ENCODE results near the gene YKT6. TPM values are rescaled to one million over a fixed set of nuclear protein-coding genes. Genes with fewer than 3 reads are reported as not detected.

Gene YKT6
- total RNA-seq, 1 experiment from 2014 or later = 63.1 TPM

- Histone ChIP-seq H4K20me1 (ENCODE audit: insufficient read depth, low read depth, low read length) (no peaks in the 10 kb centered on the region), H3K27me3 (ENCODE audit: low read length) (no peaks in the 10 kb centered on the region), H3K4me2 (ENCODE audit: low read depth, low read length, poor library complexity, severe bottlenecking) (no peak overlapping the region), H3K4me3 (ENCODE audit: low read length) (no peak overlapping the region), H3K79me2 (ENCODE audit: low read length) (no peaks in the 10 kb centered on the region), H3K9me3 (ENCODE audit: low read length) (no peaks in the 10 kb centered on the region), H3K36me3 (ENCODE audit: insufficient read depth, low read length) (peaks cover 10% of the 10 kb centered on the region; the same call in 1 of the 2 replicates), H3K9ac (ENCODE audit: low read length) (no peak overlapping the region), H2AFZ (ENCODE audit: low read length) (no peak overlapping the region), H3K9me2 (replicated peaks; ENCODE audit: insufficient read depth, low read length) (no peaks in the 10 kb centered on the region), H3K27ac (ENCODE audit: low read length) (no peak overlapping the region), H3K4me1 (ENCODE audit: low read length) (peaks cover 16% of the 10 kb centered on the region)
- no peak for DNase-seq
These were observed 15.2 kb downstream of the YKT6 start for GRCh38 chr7:44216019-44216418.

GRCh38 chr7:44216521-44217222 is 15.9 kb downstream of the YKT6 start:
- DNase-seq = no peak
- H3K9ac ChIP-seq (ENCODE audit: low read length) = no peak overlapping the region

GRCh38 chr7:44217223-44217714 is 16.5 kb downstream of the YKT6 start:
- no peaks in the 10 kb centered on the region for H3K9me3 ChIP-seq (ENCODE audit: low read length)
- H3K9me2 ChIP-seq (replicated peaks; ENCODE audit: insufficient read depth, low read length) = no peaks in the 10 kb centered on the region
- peaks cover 23% of the 10 kb centered on the region for H3K4me1 ChIP-seq (ENCODE audit: low read length)
- H3K27ac ChIP-seq (ENCODE audit: low read length) = no peak overlapping the region
- H2AFZ ChIP-seq (ENCODE audit: low read length) = no peak overlapping the region
- H3K27me3 ChIP-seq (ENCODE audit: low read length) = no peaks in the 10 kb centered on the region
- H4K20me1 ChIP-seq (ENCODE audit: insufficient read depth, low read depth, low read length) = no peaks in the 10 kb centered on the region
- H3K79me2 ChIP-seq (ENCODE audit: low read length) = no peaks in the 10 kb centered on the region
- H3K4me3 ChIP-seq (ENCODE audit: low read length) = no peak overlapping the region
- H3K9ac ChIP-seq (ENCODE audit: low read length) = no peak overlapping the region
- DNase-seq = no peak
- peaks cover 10% of the 10 kb centered on the region; the same call in 1 of the 2 replicates for H3K36me3 ChIP-seq (ENCODE audit: insufficient read depth, low read length)
- no peak overlapping the region for H3K4me2 ChIP-seq (ENCODE audit: low read depth, low read length, poor library complexity, severe bottlenecking)

More at GRCh38 chr7:44216521-44217222, 15.9 kb downstream of the YKT6 start:
- Histone ChIP-seq H3K9me2 (replicated peaks; ENCODE audit: insufficient read depth, low read length) (no peaks in the 10 kb centered on the region), H2AFZ (ENCODE audit: low read length) (no peak overlapping the region), H3K79me2 (ENCODE audit: low read length) (no peaks in the 10 kb centered on the region), H3K4me3 (ENCODE audit: low read length) (no peak overlapping the region), H3K4me2 (ENCODE audit: low read depth, low read length, poor library complexity, severe bottlenecking) (no peak overlapping the region), H3K27ac (ENCODE audit: low read length) (no peak overlapping the region), H3K36me3 (ENCODE audit: insufficient read depth, low read length) (peaks cover 10% of the 10 kb centered on the region; the same call in 1 of the 2 replicates), H3K27me3 (ENCODE audit: low read length) (no peaks in the 10 kb centered on the region), H3K9me3 (ENCODE audit: low read length) (no peaks in the 10 kb centered on the region), H4K20me1 (ENCODE audit: insufficient read depth, low read depth, low read length) (no peaks in the 10 kb centered on the region), H3K4me1 (ENCODE audit: low read length) (peaks cover 20% of the 10 kb centered on the region)

- Histone ChIP-seq H3K36me3 (ENCODE audit: insufficient read depth, low read length) (peaks cover 9% of the 10 kb centered on the region; the same call in 1 of the 2 replicates), H3K27me3 (ENCODE audit: low read length) (no peaks in the 10 kb centered on the region), H4K20me1 (ENCODE audit: insufficient read depth, low read depth, low read length) (no peaks in the 10 kb centered on the region), H3K9me3 (ENCODE audit: low read length) (no peaks in the 10 kb centered on the region), H2AFZ (ENCODE audit: low read length) (no peak overlapping the region), H3K27ac (ENCODE audit: low read length) (no peak overlapping the region), H3K79me2 (ENCODE audit: low read length) (no peaks in the 10 kb centered on the region), H3K9me2 (replicated peaks; ENCODE audit: insufficient read depth, low read length) (no peaks in the 10 kb centered on the region), H3K9ac (ENCODE audit: low read length) (no peak overlapping the region), H3K4me1 (ENCODE audit: low read length) (peaks cover 23% of the 10 kb centered on the region), H3K4me2 (ENCODE audit: low read depth, low read length, poor library complexity, severe bottlenecking) (no peak overlapping the region), H3K4me3 (ENCODE audit: low read length) (no peak overlapping the region)
- DNase-seq = no peak
These were observed 17.1 kb downstream of the YKT6 start for GRCh38 chr7:44217852-44218402.

GRCh38 chr7:44218418-44219201 is 17.8 kb downstream of the YKT6 start:
- Histone ChIP-seq H2AFZ (ENCODE audit: low read length) (no peak overlapping the region), H4K20me1 (ENCODE audit: insufficient read depth, low read depth, low read length) (no peaks in the 10 kb centered on the region), H3K27ac (ENCODE audit: low read length) (no peak overlapping the region), H3K9me3 (ENCODE audit: low read length) (no peaks in the 10 kb centered on the region), H3K9me2 (replicated peaks; ENCODE audit: insufficient read depth, low read length) (no peaks in the 10 kb centered on the region), H3K27me3 (ENCODE audit: low read length) (no peaks in the 10 kb centered on the region), H3K4me1 (ENCODE audit: low read length) (peaks cover 17% of the 10 kb centered on the region), H3K4me3 (ENCODE audit: low read length) (no peak overlapping the region), H3K36me3 (ENCODE audit: insufficient read depth, low read length) (peaks cover 3% of the 10 kb centered on the region; the same call in 1 of the 2 replicates), H3K9ac (ENCODE audit: low read length) (no peak overlapping the region), H3K4me2 (ENCODE audit: low read depth, low read length, poor library complexity, severe bottlenecking) (no peak overlapping the region), H3K79me2 (ENCODE audit: low read length) (no peaks in the 10 kb centered on the region)
- DNase-seq = peak; percentile 56

- no peaks in the 10 kb centered on the region for H3K9me3 ChIP-seq (ENCODE audit: low read length)
- H3K4me2 ChIP-seq (ENCODE audit: low read depth, low read length, poor library complexity, severe bottlenecking) = no peak overlapping the region
- H3K36me3 ChIP-seq (ENCODE audit: insufficient read depth, low read length) = peaks cover 3% of the 10 kb centered on the region; the same call in 1 of the 2 replicates
- no peak overlapping the region for H3K9ac ChIP-seq (ENCODE audit: low read length)
- no peaks in the 10 kb centered on the region for H3K79me2 ChIP-seq (ENCODE audit: low read length)
- H3K27me3 ChIP-seq (ENCODE audit: low read length) = no peaks in the 10 kb centered on the region
- H2AFZ ChIP-seq (ENCODE audit: low read length) = no peak overlapping the region
- DNase-seq = no peak
- peaks cover 8% of the 10 kb centered on the region for H3K4me1 ChIP-seq (ENCODE audit: low read length)
- H3K9me2 ChIP-seq (replicated peaks; ENCODE audit: insufficient read depth, low read length) = no peaks in the 10 kb centered on the region
- H3K27ac ChIP-seq (ENCODE audit: low read length) = no peak overlapping the region
- H3K4me3 ChIP-seq (ENCODE audit: low read length) = no peak overlapping the region
- no peaks in the 10 kb centered on the region for H4K20me1 ChIP-seq (ENCODE audit: insufficient read depth, low read depth, low read length)
These were observed 18.7 kb downstream of the YKT6 start for GRCh38 chr7:44219371-44220045.

GRCh38 chr7:44220046-44220357 is 19.2 kb downstream of the YKT6 start:
- peaks cover 7% of the 10 kb centered on the region for H3K4me1 ChIP-seq (ENCODE audit: low read length)
- H3K9ac ChIP-seq (ENCODE audit: low read length) = no peak overlapping the region
- no peak overlapping the region for H3K27ac ChIP-seq (ENCODE audit: low read length)
- no peak overlapping the region for H2AFZ ChIP-seq (ENCODE audit: low read length)
- H3K9me3 ChIP-seq (ENCODE audit: low read length) = no peaks in the 10 kb centered on the region
- H3K79me2 ChIP-seq (ENCODE audit: low read length) = no peaks in the 10 kb centered on the region
- H3K4me2 ChIP-seq (ENCODE audit: low read depth, low read length, poor library complexity, severe bottlenecking) = no peak overlapping the region
- H3K4me3 ChIP-seq (ENCODE audit: low read length) = no peak overlapping the region
- H3K27me3 ChIP-seq (ENCODE audit: low read length) = no peaks in the 10 kb centered on the region
- DNase-seq = no peak
- no peaks in the 10 kb centered on the region for H3K9me2 ChIP-seq (replicated peaks; ENCODE audit: insufficient read depth, low read length)
- no peaks in the 10 kb centered on the region for H4K20me1 ChIP-seq (ENCODE audit: insufficient read depth, low read depth, low read length)
- no peaks in the 10 kb centered on the region for H3K36me3 ChIP-seq (ENCODE audit: insufficient read depth, low read length)

All from Karpas-422 (cell line).